Thyroid gland (tissue), 4 donors: ENCODE data around the gene PCSK7.

Experiments used
- POLR2A ChIP-seq, 2 donors: fragments of 450-650 bp; IDR thresholded peaks; one replicate each; pipeline ENCODE4 v1.6.1; 2017; ENCODE audit warnings: antibody characterized with exemption in 2 of 2, mild to moderate bottlenecking in 2 of 2, moderate library complexity in 1 of 2
- TF ChIP-seq, protein P1 (sequence below), 6 experiments: fragments of 200-600 bp in 3 of 6; fragments of 450-650 bp in 3 of 6; sonication (generic) in 3 of 6; IDR thresholded peaks; one replicate each; pipeline ENCODE4 v1.5.1; 2016 to 2019; ENCODE audit warnings: antibody characterized with exemption in 6 of 6, mild to moderate bottlenecking in 2 of 6, inconsistent platforms in 1 of 6, moderate library complexity in 1 of 6

DNA sequence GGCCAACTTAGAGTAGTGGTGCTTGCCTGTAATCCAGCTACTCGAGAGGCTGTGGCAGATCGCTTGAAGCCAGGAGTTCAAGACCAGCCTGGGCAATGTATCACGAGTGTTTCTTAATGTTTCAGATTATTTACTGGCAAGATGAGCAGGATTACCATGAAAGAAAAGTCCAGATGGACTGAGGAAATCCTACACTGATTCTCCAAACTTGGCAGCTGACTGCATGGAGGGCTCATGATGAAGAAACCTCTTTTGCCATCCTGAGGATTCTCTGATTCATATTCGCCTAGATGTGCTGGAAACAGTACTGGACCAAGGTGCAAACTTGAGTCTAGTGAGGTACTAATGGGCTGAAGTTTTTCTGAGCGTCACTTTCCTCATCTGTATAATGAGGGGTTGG is 56.1 kb downstream of the PCSK7 start:
- TF ChIP-seq, protein P1, sequence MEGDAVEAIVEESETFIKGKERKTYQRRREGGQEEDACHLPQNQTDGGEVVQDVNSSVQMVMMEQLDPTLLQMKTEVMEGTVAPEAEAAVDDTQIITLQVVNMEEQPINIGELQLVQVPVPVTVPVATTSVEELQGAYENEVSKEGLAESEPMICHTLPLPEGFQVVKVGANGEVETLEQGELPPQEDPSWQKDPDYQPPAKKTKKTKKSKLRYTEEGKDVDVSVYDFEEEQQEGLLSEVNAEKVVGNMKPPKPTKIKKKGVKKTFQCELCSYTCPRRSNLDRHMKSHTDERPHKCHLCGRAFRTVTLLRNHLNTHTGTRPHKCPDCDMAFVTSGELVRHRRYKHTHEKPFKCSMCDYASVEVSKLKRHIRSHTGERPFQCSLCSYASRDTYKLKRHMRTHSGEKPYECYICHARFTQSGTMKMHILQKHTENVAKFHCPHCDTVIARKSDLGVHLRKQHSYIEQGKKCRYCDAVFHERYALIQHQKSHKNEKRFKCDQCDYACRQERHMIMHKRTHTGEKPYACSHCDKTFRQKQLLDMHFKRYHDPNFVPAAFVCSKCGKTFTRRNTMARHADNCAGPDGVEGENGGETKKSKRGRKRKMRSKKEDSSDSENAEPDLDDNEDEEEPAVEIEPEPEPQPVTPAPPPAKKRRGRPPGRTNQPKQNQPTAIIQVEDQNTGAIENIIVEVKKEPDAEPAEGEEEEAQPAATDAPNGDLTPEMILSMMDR (IDR thresholded peaks at IDR 0.05): no peak
- TF ChIP-seq POLR2A (IDR thresholded peaks at IDR 0.05): no peak
